GM20000 (cell line): Measurements from ENCODE around the gene CCL2.

Source experiments
- DNase-seq: peaks from one replicate; pipeline ENCODE4 v3.0.0; 2012; ENCODE audit warnings: low spot score
- TF ChIP-seq, protein P1 (sequence below): IDR thresholded peaks from 2 replicates; pipeline ENCODE4 v1.5.1; 2012; ENCODE audit warnings: mild to moderate bottlenecking, control low read depth; ENCODE audit errors: extremely low read depth, missing control alignments

Gene CCL2

DNA sequence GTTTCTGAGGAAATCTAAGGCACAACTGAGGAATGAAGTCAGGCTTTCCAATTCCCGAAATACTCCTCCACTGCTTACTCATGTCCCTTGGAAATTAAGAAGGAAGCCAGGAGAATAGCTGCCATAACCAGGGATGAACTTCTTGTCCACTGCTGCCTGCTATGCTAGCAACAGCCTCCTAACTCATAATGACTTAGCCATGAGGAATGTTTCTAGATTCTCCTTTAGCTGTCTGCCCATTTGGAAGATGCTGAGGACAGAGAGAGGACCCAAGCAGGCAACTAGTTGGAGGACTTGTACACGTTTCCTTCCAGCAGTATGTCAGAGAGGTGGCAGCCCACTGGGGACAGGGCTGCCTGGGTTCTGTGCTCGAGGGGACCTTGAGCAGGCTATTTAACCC is 939 bp upstream of the CCL2 start:
- DNase-seq: no peak
- TF ChIP-seq, protein P1, sequence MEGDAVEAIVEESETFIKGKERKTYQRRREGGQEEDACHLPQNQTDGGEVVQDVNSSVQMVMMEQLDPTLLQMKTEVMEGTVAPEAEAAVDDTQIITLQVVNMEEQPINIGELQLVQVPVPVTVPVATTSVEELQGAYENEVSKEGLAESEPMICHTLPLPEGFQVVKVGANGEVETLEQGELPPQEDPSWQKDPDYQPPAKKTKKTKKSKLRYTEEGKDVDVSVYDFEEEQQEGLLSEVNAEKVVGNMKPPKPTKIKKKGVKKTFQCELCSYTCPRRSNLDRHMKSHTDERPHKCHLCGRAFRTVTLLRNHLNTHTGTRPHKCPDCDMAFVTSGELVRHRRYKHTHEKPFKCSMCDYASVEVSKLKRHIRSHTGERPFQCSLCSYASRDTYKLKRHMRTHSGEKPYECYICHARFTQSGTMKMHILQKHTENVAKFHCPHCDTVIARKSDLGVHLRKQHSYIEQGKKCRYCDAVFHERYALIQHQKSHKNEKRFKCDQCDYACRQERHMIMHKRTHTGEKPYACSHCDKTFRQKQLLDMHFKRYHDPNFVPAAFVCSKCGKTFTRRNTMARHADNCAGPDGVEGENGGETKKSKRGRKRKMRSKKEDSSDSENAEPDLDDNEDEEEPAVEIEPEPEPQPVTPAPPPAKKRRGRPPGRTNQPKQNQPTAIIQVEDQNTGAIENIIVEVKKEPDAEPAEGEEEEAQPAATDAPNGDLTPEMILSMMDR: no peak

DNA sequence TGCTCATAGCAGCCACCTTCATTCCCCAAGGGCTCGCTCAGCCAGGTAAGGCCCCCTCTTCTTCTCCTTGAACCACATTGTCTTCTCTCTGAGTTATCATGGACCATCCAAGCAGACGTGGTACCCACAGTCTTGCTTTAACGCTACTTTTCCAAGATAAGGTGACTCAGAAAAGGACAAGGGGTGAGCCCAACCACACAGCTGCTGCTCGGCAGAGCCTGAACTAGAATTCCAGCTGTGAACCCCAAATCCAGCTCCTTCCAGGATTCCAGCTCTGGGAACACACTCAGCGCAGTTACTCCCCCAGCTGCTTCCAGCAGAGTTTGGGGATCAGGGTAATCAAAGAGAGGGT is 272 bp downstream of the CCL2 start:
- TF ChIP-seq, protein P1: no peak
- no peak for DNase-seq

DNA sequence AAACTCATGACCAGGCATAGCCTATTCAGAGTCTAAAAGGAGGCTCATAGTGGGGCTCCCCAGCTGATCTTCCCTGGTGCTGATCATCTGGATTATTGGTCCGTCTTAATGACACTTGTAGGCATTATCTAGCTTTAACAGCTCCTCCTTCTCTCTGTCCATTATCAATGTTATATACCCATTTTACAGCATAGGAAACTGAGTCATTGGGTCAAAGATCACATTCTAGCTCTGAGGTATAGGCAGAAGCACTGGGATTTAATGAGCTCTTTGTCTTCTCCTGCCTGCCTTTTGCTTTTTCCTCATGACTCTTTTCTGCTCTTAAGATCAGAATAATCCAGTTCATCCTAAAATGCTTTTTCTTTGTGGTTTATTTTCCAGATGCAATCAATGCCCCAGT is 756 bp downstream of the CCL2 start:
- no peak for DNase-seq
- TF ChIP-seq, protein P1: no peak

DNA sequence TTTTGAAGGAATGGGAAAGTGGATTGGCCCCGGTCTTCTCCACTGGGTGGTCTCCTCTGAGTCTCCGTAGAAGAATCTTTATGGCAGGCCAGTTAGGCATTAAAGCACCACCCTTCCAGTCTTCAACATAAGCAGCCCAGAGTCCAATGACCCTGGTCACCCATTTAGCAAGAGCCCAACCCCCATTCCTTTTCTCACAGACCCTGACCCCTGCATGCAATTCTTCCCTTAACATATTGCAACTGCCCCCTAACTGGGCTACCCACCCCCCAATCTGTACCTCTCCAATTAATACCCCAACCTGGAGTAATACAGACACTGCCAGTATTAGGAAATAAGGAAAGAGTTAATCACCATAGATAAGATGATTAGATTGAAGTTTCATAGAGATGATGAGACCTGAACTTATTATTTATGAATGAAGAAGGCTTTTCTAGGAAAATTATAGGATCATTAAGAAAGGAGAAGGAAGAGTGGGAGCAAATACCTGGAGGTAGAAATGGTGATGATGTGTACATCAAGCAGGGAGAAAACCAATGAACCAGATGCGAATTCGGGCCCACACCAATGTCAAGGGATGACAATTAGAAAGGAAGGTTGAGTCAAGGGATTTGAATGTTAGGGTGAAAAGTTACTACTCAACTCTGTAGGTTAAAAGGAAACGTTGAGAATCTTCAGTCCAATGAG is 2.4 kb downstream of the CCL2 start:
- no peak for DNase-seq
- TF ChIP-seq, protein P1: no peak

DNA sequence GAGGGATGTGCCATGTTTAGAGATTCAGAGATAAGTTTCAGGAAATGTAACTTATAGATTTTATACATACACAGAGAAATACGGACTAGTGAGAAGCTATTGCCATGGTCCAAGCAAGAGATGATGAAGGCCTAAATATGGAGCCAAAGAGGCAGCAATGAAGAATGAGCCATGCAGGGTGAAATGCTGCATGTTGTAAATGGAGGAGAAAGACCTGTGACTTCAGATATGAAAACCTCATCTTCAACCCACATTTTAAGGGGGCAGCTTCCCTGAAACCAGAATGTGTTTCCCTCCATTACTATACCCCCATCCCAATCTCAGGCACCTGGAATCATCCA is 2.9 kb downstream of the CCL2 start:
- TF ChIP-seq, protein P1: no peak

DNA sequence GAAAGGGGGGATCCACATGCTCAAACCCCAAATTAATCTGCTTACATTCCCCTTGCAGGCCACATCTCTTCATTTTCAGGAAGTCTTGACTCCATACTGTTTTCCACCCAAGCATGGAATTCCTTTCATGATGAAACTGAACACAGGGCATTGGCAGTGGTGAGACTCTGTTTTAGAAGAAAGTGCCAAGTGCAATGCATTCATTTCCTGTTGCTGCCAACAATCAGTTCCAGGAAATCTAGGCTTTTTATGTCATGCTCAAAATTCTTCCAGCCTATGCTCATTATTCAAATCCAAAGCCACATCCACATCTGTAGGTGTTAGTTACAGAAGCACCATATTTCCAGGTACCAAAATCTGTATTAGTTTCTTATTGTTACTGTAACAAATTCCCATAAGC is 4.1 kb downstream of the CCL2 start:
- TF ChIP-seq, protein P1: no peak
- no peak for DNase-seq

More for the DNA sequence above, 2.9 kb downstream of the CCL2 start:
- no peak for DNase-seq

DNA sequence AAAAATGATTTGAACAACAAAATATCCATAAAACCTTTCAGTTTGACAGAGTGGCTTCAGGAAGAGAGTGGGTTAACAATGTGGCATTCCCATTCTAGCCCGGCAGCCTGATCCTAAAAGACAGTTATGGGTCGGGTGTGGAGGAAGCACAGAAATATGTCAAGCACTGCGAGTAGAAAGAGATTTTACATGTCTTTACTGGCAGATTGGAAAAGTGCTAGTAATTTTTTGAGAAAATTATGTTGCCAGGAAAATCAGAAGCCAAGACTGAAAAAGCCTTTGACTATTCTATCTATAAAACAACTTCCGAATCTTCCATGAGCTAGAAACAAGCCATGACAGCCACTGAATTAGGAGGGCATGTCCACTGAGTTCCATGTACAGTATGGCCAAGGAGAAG is 5.8 kb downstream of the CCL2 start:
- TF ChIP-seq, protein P1: no peak
- no peak for DNase-seq
